AG09319 (cell line): Measurements from ENCODE around the gene S100B.

Experiments used
- DNase-seq: peaks from one replicate; pipeline ENCODE4 v3.0.0-alpha.2; 2010; ENCODE audit warnings: low read depth; ENCODE audit errors: extremely low read depth
- CTCF ChIP-seq: IDR thresholded peaks from 2 replicates; pipeline ENCODE4 v1.5.1; 2011; ENCODE audit warnings: low read depth, mild to moderate bottlenecking, inconsistent platforms, low read length, moderate library complexity

The S100B gene

GRCh38 chr21:46552865-46553379, 52.0 kb downstream of the S100B start:
- no peak for TF ChIP-seq CTCF
- no peak for DNase-seq

GRCh38 chr21:46552274-46552673, 52.6 kb downstream of the S100B start:
- no peak for TF ChIP-seq CTCF
- no peak for DNase-seq

- no peak for TF ChIP-seq CTCF
- DNase-seq, result no peak
Measured at GRCh38 chr21:46551636-46552241, 53.1 kb downstream of the S100B start.

GRCh38 chr21:46550116-46550941, 54.6 kb downstream of the S100B start:
- no peak for TF ChIP-seq CTCF
- DNase-seq, result no peak

- no peak for TF ChIP-seq CTCF
- no peak for DNase-seq
Measured at GRCh38 chr21:46549650-46550049, 55.2 kb downstream of the S100B start.
